ENCODE data around the gene COA1.

DNA sequence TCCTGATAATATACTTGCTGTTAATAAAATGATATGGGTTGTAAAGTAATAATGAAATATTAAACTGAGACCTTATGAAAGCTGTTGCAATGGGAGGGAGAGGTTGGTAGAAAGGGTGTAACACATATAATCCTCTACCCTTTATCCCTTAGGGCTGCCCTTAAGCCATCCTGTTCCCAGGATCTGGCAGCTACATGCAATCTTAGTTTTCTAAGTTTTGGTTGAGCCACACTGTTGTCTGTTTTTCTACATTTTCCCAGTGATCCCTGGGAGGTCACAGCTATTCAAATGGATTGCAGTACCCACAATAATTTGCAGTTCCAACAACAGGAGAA, 6.3 kb downstream of the COA1 start:
- TF ChIP-seq CHD4 (IDR thresholded peaks at IDR 0.05; ENCODE audit: borderline replicate concordance), result no peak
- TF ChIP-seq, protein P1, sequence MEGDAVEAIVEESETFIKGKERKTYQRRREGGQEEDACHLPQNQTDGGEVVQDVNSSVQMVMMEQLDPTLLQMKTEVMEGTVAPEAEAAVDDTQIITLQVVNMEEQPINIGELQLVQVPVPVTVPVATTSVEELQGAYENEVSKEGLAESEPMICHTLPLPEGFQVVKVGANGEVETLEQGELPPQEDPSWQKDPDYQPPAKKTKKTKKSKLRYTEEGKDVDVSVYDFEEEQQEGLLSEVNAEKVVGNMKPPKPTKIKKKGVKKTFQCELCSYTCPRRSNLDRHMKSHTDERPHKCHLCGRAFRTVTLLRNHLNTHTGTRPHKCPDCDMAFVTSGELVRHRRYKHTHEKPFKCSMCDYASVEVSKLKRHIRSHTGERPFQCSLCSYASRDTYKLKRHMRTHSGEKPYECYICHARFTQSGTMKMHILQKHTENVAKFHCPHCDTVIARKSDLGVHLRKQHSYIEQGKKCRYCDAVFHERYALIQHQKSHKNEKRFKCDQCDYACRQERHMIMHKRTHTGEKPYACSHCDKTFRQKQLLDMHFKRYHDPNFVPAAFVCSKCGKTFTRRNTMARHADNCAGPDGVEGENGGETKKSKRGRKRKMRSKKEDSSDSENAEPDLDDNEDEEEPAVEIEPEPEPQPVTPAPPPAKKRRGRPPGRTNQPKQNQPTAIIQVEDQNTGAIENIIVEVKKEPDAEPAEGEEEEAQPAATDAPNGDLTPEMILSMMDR (IDR thresholded peaks at IDR 0.05), result no peak
- TF ChIP-seq, protein P2, sequence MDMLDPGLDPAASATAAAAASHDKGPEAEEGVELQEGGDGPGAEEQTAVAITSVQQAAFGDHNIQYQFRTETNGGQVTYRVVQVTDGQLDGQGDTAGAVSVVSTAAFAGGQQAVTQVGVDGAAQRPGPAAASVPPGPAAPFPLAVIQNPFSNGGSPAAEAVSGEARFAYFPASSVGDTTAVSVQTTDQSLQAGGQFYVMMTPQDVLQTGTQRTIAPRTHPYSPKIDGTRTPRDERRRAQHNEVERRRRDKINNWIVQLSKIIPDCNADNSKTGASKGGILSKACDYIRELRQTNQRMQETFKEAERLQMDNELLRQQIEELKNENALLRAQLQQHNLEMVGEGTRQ (IDR thresholded peaks at IDR 0.05), result no peak
- TF ChIP-seq SREBF2 (IDR thresholded peaks at IDR 0.05), result no peak
- TF ChIP-seq POLR2A (IDR thresholded peaks at IDR 0.05; ENCODE audit: low read length), result no peak
- TF ChIP-seq CHD2 (IDR thresholded peaks at IDR 0.05; ENCODE audit: low read length, partially characterized antibody), result no peak
- no peak for TF ChIP-seq EP300 (IDR thresholded peaks at IDR 0.05)
- TF ChIP-seq FOSL2 (IDR thresholded peaks at IDR 0.05), result no peak
- no peak for TF ChIP-seq FOSL2 (CRISPR knock-in tag; IDR thresholded peaks at IDR 0.05)
- no peak for TF ChIP-seq MYC (IDR thresholded peaks at IDR 0.05; ENCODE audit: borderline replicate concordance, low read length)
- TF ChIP-seq, protein P3, sequence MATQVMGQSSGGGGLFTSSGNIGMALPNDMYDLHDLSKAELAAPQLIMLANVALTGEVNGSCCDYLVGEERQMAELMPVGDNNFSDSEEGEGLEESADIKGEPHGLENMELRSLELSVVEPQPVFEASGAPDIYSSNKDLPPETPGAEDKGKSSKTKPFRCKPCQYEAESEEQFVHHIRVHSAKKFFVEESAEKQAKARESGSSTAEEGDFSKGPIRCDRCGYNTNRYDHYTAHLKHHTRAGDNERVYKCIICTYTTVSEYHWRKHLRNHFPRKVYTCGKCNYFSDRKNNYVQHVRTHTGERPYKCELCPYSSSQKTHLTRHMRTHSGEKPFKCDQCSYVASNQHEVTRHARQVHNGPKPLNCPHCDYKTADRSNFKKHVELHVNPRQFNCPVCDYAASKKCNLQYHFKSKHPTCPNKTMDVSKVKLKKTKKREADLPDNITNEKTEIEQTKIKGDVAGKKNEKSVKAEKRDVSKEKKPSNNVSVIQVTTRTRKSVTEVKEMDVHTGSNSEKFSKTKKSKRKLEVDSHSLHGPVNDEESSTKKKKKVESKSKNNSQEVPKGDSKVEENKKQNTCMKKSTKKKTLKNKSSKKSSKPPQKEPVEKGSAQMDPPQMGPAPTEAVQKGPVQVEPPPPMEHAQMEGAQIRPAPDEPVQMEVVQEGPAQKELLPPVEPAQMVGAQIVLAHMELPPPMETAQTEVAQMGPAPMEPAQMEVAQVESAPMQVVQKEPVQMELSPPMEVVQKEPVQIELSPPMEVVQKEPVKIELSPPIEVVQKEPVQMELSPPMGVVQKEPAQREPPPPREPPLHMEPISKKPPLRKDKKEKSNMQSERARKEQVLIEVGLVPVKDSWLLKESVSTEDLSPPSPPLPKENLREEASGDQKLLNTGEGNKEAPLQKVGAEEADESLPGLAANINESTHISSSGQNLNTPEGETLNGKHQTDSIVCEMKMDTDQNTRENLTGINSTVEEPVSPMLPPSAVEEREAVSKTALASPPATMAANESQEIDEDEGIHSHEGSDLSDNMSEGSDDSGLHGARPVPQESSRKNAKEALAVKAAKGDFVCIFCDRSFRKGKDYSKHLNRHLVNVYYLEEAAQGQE (IDR thresholded peaks at IDR 0.05), result no peak

Measured in A549 (cell line).